ENCODE results near the gene RUNX3.

- TF ChIP-seq CTCF (conservative IDR thresholded peaks at IDR 0.05 in 1 of 2, IDR thresholded peaks at IDR 0.05 in 1 of 2; ENCODE audit: extremely low read depth in 1 of 2, insufficient read depth in 1 of 2, low read depth in 1 of 2, low read length in 2 of 2) (no peak), EZH2 (IDR thresholded peaks at IDR 0.05; ENCODE audit: borderline replicate concordance, low read length) (no peak)
These were observed 11.0 kb downstream of the RUNX3 start for GRCh38 chr1:24918995-24919605.

Data from mammary epithelial cell (primary cell).